NCI-H748 (cell line): ENCODE data around the gene TMEM250.
"Not testable (repeated sequence)": the region's sequence is repeated elsewhere in the genome, so short reads cannot be mapped to it uniquely, and the experiment has no call there.

ENCODE experiments used
- DNase-seq: peaks from one replicate; lab custom pipeline; 2025; ENCODE audit not compliant: unreplicated experiment; lab: John Stamatoyannopoulos, UW

The TMEM250 gene, protein sequence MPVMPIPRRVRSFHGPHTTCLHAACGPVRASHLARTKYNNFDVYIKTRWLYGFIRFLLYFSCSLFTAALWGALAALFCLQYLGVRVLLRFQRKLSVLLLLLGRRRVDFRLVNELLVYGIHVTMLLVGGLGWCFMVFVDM

GRCh38 chr9:136118320-136119060 lies at the start of gene TMEM250:
Gene TMEM250 (minus strand): TSS chr9:136118875. CDS start chr9:136116900, 1,975 bp downstream.
- peak; percentile 96 for DNase-seq

GRCh38 chr9:136163248-136163850 lies 44.7 kb upstream of the TMEM250 start:
- no peak for DNase-seq

DNA sequence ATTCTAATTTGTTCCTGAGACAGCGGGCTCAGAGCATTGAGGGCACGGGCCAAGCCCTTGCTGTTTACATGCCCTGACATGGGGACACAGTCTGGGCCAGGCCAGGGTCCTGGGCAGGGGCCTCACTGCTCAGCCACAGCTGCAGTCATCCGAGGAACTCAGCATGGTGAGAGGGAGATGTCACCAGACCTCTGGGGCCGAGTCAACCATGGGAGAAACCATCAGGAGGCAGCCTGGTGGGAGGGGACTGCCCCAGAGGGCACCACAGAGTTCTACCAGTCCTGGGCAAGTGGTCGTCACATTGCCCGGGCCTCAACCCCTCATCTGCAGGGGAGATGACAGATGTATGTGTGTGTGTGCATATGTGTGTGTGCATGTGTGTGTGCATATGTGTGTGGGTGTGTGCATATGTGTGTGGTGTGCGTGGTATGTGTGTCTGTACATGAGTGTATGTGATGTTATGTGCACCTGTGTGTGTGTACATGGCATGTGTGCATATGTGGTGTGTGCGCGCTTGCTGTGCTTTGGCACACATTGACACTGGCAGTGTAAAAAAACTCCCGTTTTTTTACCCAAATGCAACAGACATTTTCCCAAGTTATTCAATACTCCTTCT lies 42.4 kb upstream of the TMEM250 start:
- DNase-seq, result no peak

DNA sequence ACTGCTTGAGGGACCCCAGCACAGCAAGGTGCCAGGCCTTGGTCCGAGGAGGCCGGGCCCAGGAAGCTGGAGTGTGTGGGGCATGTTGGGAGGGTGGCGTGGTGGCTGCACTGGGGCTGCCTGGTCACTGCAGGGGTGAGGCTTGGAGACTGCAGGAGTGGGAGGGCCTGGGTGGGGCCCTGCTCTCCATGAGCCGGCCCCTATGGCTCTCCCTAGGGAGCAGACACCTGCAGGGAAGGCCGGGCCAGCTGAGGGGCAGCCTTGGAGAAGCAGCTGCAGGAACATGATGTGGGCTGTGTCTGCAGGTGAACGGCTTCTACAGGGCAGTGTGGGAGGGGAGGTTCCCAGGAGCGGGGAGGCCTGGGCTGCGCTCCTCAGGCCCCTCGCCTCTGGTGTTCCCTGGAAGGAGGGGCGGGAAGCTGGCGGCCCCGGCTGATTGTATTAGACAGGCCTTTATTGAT lies 41.7 kb upstream of the TMEM250 start:
- DNase-seq, result peak; percentile 36

GRCh38 chr9:136159851-136160250 lies 41.2 kb upstream of the TMEM250 start:
- DNase-seq, result no peak

DNA sequence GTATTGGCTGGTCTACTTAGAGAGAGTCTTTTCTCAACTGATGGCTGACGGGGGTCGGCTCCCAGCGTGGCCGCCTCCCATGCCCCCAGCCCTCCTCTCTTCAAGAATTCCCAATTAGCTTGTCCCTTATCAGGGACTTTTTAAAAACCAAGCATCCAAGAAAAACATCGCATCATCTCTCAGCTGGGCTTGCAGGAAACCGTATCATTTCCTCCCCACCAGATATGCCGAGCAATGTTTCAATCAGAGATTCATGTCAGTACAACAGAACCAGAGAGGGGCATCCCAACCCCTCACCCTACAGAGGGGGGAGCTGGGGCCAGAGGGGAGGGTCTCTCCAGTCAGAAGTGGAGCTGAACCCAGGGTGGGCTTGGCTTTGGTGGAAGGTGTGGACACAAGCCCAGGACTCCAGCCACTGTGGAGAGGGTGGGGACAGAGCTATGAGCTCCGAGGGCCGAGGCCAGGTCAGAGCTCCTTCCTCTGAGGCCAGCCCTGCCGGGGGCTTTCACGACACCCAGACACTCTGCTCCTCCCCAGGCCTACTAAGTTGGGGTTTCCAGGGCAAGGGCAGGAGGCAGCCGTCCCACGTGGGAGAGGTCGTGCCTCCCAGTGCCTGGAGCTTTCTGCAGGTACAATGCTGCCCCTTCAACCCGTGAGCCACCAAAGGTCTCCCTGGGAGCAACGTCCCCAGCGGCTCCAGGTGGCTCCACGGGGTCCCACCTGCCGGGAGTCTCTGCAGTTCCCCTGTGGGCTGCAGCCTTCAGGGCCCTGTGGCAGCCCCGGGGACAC lies 39.0 kb upstream of the TMEM250 start:
- no peak for DNase-seq

DNA sequence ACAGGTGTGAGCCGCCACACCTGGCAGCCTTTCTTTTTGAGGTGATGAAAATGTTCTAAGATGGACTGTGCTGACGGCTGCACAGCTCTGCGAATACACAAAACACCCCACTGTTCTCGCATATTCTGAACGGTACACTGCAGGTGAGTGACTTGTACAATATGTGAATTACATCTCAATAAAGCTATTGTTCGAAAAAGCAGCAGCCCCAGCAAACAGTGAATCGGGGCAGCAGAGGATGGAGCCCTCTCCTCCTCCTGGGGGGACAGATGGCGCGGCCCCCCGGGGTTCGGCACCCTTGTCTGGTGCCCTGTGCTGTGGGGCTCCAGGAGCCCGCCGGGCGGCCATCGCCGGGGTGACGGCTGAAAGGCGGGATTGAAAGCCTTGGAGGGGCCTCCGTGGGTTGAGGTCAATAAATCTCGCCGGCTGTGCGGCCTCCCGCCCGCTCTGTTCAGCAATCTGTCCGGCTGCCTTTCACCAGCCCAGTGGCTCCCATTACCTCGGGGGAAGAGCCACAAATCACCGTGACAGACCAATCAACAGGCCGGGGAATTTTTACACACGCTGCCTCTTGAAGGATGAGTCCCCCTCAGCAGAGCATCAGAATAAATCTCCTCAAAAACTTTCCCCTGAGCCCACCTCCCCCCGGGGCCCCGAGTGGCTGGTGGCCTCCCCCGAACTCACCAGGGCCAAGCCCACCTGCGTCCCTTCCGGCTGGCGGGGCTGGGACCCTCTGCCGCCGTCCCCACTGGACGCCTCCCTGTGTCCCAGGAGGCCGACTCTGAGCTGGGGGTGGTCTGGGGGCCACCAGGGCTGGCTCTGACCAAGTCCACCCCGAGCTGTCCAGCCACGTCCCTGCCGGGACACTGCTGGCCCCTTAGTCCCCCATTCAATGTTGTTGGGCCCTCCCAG lies 37.8 kb upstream of the TMEM250 start:
- DNase-seq, result no peak

GRCh38 chr9:136155576-136155975 lies 36.9 kb upstream of the TMEM250 start:
- no peak for DNase-seq

DNA sequence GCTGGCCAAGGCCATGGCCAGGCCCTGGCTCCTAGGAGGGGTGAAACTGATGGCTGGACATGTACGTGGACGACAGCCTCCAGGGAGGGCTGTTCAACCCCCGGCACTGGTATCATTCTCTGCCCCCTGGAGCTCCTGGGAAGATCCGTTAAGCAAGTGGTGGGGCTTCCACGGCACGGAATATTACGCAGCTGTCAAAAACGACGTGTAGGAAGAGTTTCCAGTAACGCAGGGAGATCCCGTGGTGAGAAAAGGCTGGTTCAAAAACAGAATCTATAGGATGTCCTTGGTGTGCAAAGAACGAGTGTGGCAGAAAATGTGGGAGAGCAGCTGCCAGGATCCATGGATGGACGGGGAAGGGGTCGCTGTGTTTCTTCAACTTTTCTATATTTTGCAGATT lies 36.3 kb upstream of the TMEM250 start:
- no peak for DNase-seq

- DNase-seq, result no peak
Observed at GRCh38 chr9:136153381-136154065, 34.8 kb upstream of the TMEM250 start.

DNA sequence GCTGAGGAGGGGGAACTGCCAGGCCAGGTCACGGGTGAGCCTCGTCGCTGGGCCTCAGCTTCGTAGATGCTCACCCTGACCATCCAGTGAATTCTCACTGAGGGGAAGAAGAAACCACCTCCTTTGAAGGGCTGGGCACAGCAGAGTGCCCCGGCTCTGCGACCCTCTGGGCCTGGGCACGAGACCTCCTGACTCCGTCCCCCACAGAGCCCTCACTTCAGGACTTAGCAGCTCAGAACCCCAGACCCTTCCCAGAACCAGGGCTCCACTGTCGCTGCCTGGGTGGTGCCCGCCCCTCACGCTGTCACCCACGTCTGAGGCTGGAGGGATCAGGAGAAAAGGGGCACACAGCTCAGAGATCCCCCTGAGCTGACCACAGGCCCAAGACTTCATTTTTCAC lies 34.3 kb upstream of the TMEM250 start:
- DNase-seq, result no peak

DNA sequence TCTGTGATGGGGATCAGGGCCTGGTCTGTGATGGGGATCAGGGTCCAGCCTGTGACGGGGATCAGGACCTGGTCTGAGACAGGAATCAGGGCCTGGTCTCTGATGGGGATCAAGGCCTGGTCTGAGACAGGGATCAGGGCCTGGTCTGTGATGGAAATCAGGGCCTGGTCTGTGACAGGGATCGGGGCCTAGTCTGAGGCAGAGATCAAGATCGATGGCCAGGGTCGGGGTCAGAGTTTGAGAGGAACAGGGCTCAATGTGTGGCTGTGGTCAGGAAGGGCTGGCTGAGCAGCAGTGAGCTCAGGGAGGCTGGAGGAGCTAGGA lies 33.8 kb upstream of the TMEM250 start:
- no peak for DNase-seq

DNA sequence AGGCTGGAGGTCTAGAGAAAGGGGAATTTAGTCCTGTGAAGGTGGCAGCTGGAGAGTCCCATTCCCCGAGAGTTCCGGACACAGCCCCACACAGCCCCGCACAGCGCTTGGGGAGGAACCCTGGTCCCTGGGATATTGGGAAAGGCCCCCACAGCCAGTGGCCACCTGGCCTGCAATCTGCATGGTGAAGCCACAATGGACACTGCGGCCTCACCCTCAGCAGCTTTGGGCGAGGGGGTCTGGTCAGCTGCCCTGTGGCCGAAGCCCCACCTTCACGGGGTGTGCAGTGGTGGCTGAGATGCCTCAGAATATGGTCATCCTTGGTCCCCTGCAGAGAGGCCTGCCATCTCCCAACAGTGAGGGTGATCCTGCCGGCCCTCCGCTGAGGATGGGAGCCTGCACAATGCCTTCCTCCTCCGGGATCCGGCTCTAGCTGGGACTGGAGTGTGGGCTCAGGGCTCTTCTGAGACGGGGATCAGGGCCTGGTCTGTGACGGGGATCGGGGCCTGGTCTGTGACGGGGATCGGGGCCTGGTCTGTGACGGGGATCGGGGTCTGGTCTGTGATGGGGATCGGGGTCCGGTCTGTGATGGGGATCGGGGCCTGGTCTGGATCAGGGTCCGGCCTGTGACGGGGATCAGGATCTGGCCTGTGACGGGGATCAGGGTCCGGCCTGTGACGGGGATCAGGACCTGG lies 33.3 kb upstream of the TMEM250 start:
- no peak for DNase-seq

GRCh38 chr9:136151214-136151804 lies 32.6 kb upstream of the TMEM250 start:
- DNase-seq, result no peak

- not testable (repeated sequence) for DNase-seq
Observed at GRCh38 chr9:136150664-136151213, 32.1 kb upstream of the TMEM250 start.

GRCh38 chr9:136149853-136150252 lies 31.2 kb upstream of the TMEM250 start:
- no peak for DNase-seq

GRCh38 chr9:136149337-136149736 lies 30.7 kb upstream of the TMEM250 start:
- no peak for DNase-seq

DNA sequence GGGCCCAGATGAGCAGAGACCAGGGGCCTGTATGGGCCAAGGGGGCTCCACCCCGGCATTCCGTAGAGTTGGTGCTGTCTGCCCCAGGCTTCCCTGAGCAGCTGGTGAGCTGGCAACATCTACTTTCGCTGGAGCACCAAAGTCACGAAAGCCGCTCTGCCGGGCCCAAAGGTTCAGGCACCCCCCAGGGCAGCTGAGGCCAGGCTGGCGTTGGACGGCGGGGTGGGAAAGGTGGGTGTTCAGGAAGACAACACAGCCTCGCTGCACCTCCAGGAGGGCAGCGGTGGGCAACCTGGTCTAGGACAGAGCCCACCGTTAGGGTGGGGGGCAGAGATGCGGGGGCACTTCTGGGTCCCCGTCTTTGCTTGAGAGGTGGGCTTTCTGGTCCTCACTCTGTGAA lies 30.1 kb upstream of the TMEM250 start:
- no peak for DNase-seq
